HG03139 (cell line): ENCODE data around the gene PDZRN3.
"Not testable (repeated sequence)": the region's sequence is repeated elsewhere in the genome, so short reads cannot be mapped to it uniquely, and the experiment has no call there.

ENCODE experiments used
- ATAC-seq: cut with Tn5 transposase; IDR thresholded peaks from one replicate; pipeline ENCODE4 v1.9.1; 2021; ENCODE audit not compliant: unreplicated experiment

Gene PDZRN3

GRCh38 chr3:73470860-73471259, 153.9 kb downstream of the PDZRN3 start:
- ATAC-seq: no peak

- ATAC-seq: no peak
Observed at GRCh38 chr3:73469331-73469730, 155.4 kb downstream of the PDZRN3 start.

GRCh38 chr3:73467211-73467610, 157.5 kb downstream of the PDZRN3 start:
- ATAC-seq: no peak

- ATAC-seq: no peak
Observed at GRCh38 chr3:73465926-73466325, 158.8 kb downstream of the PDZRN3 start.

GRCh38 chr3:73464126-73464525, 160.6 kb downstream of the PDZRN3 start:
- not testable (repeated sequence) for ATAC-seq

- ATAC-seq: no peak
Observed at GRCh38 chr3:73461547-73461946, 163.2 kb downstream of the PDZRN3 start.

GRCh38 chr3:73459711-73460110, 165.0 kb downstream of the PDZRN3 start:
- ATAC-seq: no peak

- ATAC-seq: no peak
Observed at GRCh38 chr3:73453666-73454065, 171.1 kb downstream of the PDZRN3 start.

GRCh38 chr3:73452729-73453128, 172.0 kb downstream of the PDZRN3 start:
- ATAC-seq: no peak

GRCh38 chr3:73451301-73451944, 173.3 kb downstream of the PDZRN3 start:
- ATAC-seq: no peak

- ATAC-seq: no peak
Observed at GRCh38 chr3:73449774-73450173, 175.0 kb downstream of the PDZRN3 start.

- peak; percentile 87 for ATAC-seq
Observed at GRCh38 chr3:73448761-73449301, 175.9 kb downstream of the PDZRN3 start.

GRCh38 chr3:73448041-73448440, 176.7 kb downstream of the PDZRN3 start:
- ATAC-seq: no peak

- ATAC-seq: no peak
Observed at GRCh38 chr3:73447111-73447510, 177.6 kb downstream of the PDZRN3 start.

GRCh38 chr3:73446467-73447110, 178.2 kb downstream of the PDZRN3 start:
- ATAC-seq: no peak

- no peak for ATAC-seq
Observed at GRCh38 chr3:73442886-73443285, 181.9 kb downstream of the PDZRN3 start.

- no peak for ATAC-seq
Observed at GRCh38 chr3:73442152-73442551, 182.6 kb downstream of the PDZRN3 start.

GRCh38 chr3:73437828-73438227, 186.9 kb downstream of the PDZRN3 start:
- ATAC-seq: no peak

GRCh38 chr3:73435055-73435454, 189.7 kb downstream of the PDZRN3 start:
- no peak for ATAC-seq

GRCh38 chr3:73433687-73434086, 191.1 kb downstream of the PDZRN3 start:
- no peak for ATAC-seq

GRCh38 chr3:73433079-73433478, 191.7 kb downstream of the PDZRN3 start:
- ATAC-seq: no peak

- ATAC-seq: no peak
Observed at GRCh38 chr3:73432706-73433032, 192.1 kb downstream of the PDZRN3 start.
